HepG2 (cell line): ENCODE results near the gene PWP1. TPM values are rescaled to one million over a fixed set of nuclear protein-coding genes. Genes with fewer than 3 reads are reported as not detected.

Experiments used
- ATAC-seq: fragments of 200-7000 bp; cut with Tn5 transposase; 3 replicates; pipeline ENCODE4 v1.9.1; 2020; ENCODE audit warnings: mild to moderate bottlenecking, moderate library complexity
- BruUV-seq: library from RNA; stranded (reverse); fragments of 400-500 nt; replicated peaks from 2 replicates; lab custom pipeline; 2021; lab: Mats Ljungman, UMichigan
- CTCF ChIA-PET: fragments of 300-600 bp; formaldehyde crosslinking; extraction: SDS; loops from one replicate; lab custom pipeline; 2021; ENCODE audit warnings: low total read pairs, inconsistent platforms, low intra/inter-chr PET ratio; lab: Yijun Ruan, JAX
- POLR2A ChIA-PET: fragments of 350-600 bp; sonication (Branson Sonifier 250); formaldehyde crosslinking; loops from one replicate; lab custom pipeline; 2020; ENCODE audit warnings: antibody characterized with exemption, inconsistent platforms; lab: Yijun Ruan, JAX
- DNase-seq: peaks from one replicate; pipeline ENCODE4 v3.0.0-alpha.2; 2015; ENCODE audit warnings: low spot score
- FAIRE-seq: peaks from 3 replicates; lab custom pipeline; 2011; peaks lifted over from hg19 to GRCh38; lab: Jason Lieb, UNC
- H2AFZ ChIP-seq: one replicate; pipeline ENCODE4 v1.6.1; 2011; ENCODE audit warnings: low read length, inconsistent platforms
- H3K27ac ChIP-seq: fragments of 300-600 bp; 3 replicates; pipeline ENCODE4 v1.8.0; 2011; ENCODE audit warnings: mixed run types, mild to moderate bottlenecking, mixed read lengths, low read length, inconsistent platforms; ENCODE audit not compliant: insufficient read depth; ENCODE audit errors: extremely low read length
- H3K27me3 ChIP-seq, 2 experiments: fragments of 200-600 bp in 1 of 2; 2 replicates in 1 of 2; 3 replicates in 1 of 2; pipeline versions ENCODE4 v1.6.0 to v1.8.0; 2011; ENCODE audit warnings: low read length in 2 of 2, mild to moderate bottlenecking in 2 of 2, moderate library complexity in 2 of 2, inconsistent platforms in 1 of 2; ENCODE audit not compliant: insufficient read depth in 2 of 2, control insufficient read depth in 1 of 2
- H3K36me3 ChIP-seq, 2 experiments: fragments of 200-600 bp in 1 of 2; replicated peaks in 1 of 2; 2 replicates in 1 of 2; 3 replicates in 1 of 2; pipeline versions ENCODE4 v1.5.1 to v1.8.0; 2011; ENCODE audit warnings: low read length in 2 of 2, inconsistent platforms in 1 of 2; ENCODE audit not compliant: insufficient read depth in 2 of 2, control insufficient read depth in 1 of 2
- H3K4me1 ChIP-seq: 2 replicates; pipeline ENCODE4 v1.5.1; 2012; ENCODE audit warnings: low read length, inconsistent platforms; ENCODE audit not compliant: insufficient read depth
- H3K4me2 ChIP-seq: 2 replicates; pipeline ENCODE4 v1.6.0; 2011; ENCODE audit warnings: low read depth, low read length, inconsistent platforms
- H3K4me3 ChIP-seq, 3 experiments: fragments of 200-600 bp in 1 of 3; sonication (generic), shearing (Covaris generic) in 1 of 3; replicated peaks in 1 of 3; 2 replicates each; pipeline ENCODE4 v1.5.1; 2011 to 2016; ENCODE audit warnings: low read length in 3 of 3, inconsistent platforms in 2 of 3, low read depth in 2 of 3, mild to moderate bottlenecking in 2 of 3, control low read depth in 1 of 3, mixed read lengths in 1 of 3; ENCODE audit not compliant: insufficient read depth in 1 of 3
- H3K79me2 ChIP-seq: one replicate; pipeline ENCODE4 v1.6.1; 2011; ENCODE audit warnings: low read length, inconsistent platforms; ENCODE audit not compliant: insufficient read depth
- H3K9ac ChIP-seq: 2 replicates; pipeline ENCODE4 v1.6.0; 2011; ENCODE audit warnings: mild to moderate bottlenecking, low read depth, low read length, inconsistent platforms; ENCODE audit not compliant: insufficient read depth
- H3K9me3 ChIP-seq: 2 replicates; pipeline ENCODE4 v1.5.1; 2012; ENCODE audit warnings: mild to moderate bottlenecking, low read length
- H4K20me1 ChIP-seq: 2 replicates; pipeline ENCODE4 v1.6.0; 2011; ENCODE audit warnings: inconsistent platforms, mild to moderate bottlenecking, low read length, moderate library complexity; ENCODE audit not compliant: insufficient read depth
- BCL6 ChIP-seq: IDR thresholded peaks from 2 replicates; pipeline ENCODE4 v1.6.1; 2016; ENCODE audit warnings: missing genetic modification reagents, missing compliant biosample characterization
- BHLHE40 ChIP-seq: IDR thresholded peaks from 2 replicates; pipeline ENCODE4 v1.6.1; 2011; ENCODE audit warnings: low read length, improper control_type of control experiment
- CBX1 ChIP-seq: IDR thresholded peaks from one replicate; pipeline ENCODE4 v1.6.1; 2016; ENCODE audit warnings: antibody characterized with exemption, low read depth
- CEBPB ChIP-seq: IDR thresholded peaks from 2 replicates; pipeline ENCODE4 v1.6.1; 2011; ENCODE audit warnings: low read depth, low read length, improper control_type of control experiment, borderline replicate concordance
- FOXP1 ChIP-seq, 2 experiments: fragments of 450-650 bp in 1 of 2; IDR thresholded peaks; 2 replicates each; pipeline ENCODE4 v1.6.1; 2017 to 2018; ENCODE audit warnings: antibody characterized with exemption in 1 of 2
- GATAD1 ChIP-seq: IDR thresholded peaks from 2 replicates; pipeline ENCODE4 v1.6.1; 2016; ENCODE audit warnings: missing genetic modification reagents, missing compliant biosample characterization
- GATAD2A ChIP-seq: IDR thresholded peaks from 2 replicates; pipeline ENCODE4 v1.6.1; 2016
- KDM2A ChIP-seq: sonication (generic); formaldehyde crosslinking; IDR thresholded peaks from 2 replicates; pipeline ENCODE4 v1.4.0; 2020; ENCODE audit warnings: low read depth, missing genetic modification reagents, borderline replicate concordance
- KLF6 ChIP-seq: IDR thresholded peaks from 2 replicates; pipeline ENCODE4 v1.8.0; 2016; ENCODE audit warnings: missing biosample characterization, missing genetic modification reagents
- RAD21 ChIP-seq: fragments of 450-650 bp; formaldehyde crosslinking; IDR thresholded peaks from 2 replicates; pipeline ENCODE4 v1.5.0; 2020; ENCODE audit warnings: mild to moderate bottlenecking
- RARA ChIP-seq: IDR thresholded peaks from 2 replicates; pipeline ENCODE4 v1.6.1; 2016; ENCODE audit warnings: missing genetic modification reagents, missing compliant biosample characterization
- SOX6 ChIP-seq, 2 experiments: fragments of 450-650 bp in 1 of 2; sonication (generic) in 1 of 2; formaldehyde crosslinking in 1 of 2; IDR thresholded peaks; 2 replicates each; pipeline versions ENCODE4 v1.4.0 to v1.6.1; 2017 to 2020; ENCODE audit warnings: antibody characterized with exemption in 1 of 2, mild to moderate bottlenecking in 1 of 2, missing genetic modification reagents in 1 of 2
- THAP11 ChIP-seq: IDR thresholded peaks from 2 replicates; pipeline ENCODE4 v1.6.1; 2016; ENCODE audit warnings: missing biosample characterization, missing genetic modification reagents
- XBP1 ChIP-seq: sonication (generic); formaldehyde crosslinking; IDR thresholded peaks from 2 replicates; pipeline ENCODE4 v1.5.0; 2020; ENCODE audit warnings: missing genetic modification reagents
- XRCC5 ChIP-seq: fragments of 200-400 bp; formaldehyde crosslinking; optimal IDR thresholded peaks from 2 replicates; pipeline ENCODE3; 2017; ENCODE audit warnings: mild to moderate bottlenecking, low read length
- ZNF335 ChIP-seq: sonication (generic); formaldehyde crosslinking; IDR thresholded peaks from 2 replicates; pipeline ENCODE4 v1.4.0; 2020; ENCODE audit warnings: missing genetic modification reagents
- ZNF746 ChIP-seq: sonication (generic); formaldehyde crosslinking; IDR thresholded peaks from 2 replicates; pipeline ENCODE4 v1.8.0; 2022; ENCODE audit warnings: mild to moderate bottlenecking, missing genetic modification reagents
- ZNF788 ChIP-seq: sonication (generic); formaldehyde crosslinking; IDR thresholded peaks from 2 replicates; pipeline ENCODE4 v1.5.0; 2020; ENCODE audit warnings: mild to moderate bottlenecking, missing genetic modification reagents, borderline replicate concordance
- ZNF878 ChIP-seq: sonication (generic); formaldehyde crosslinking; IDR thresholded peaks from 2 replicates; pipeline ENCODE4 v1.8.1; 2023; ENCODE audit warnings: mild to moderate bottlenecking, missing genetic modification reagents, moderate library complexity
- WGBS: methylation state at CpG from one replicate; pipeline ENCODE4 v1.1.6; 2017; ENCODE audit warnings: low lambda C conversion rate; 5-methylcytosine and 5-hydroxymethylcytosine counted together
- in situ Hi-C: cut with HindIII; loops from 2 replicates; pipeline ENCODE4 v1.10.0; 2017; ENCODE audit warnings: low pct_unique_long_range_greater_than_20kb; ENCODE audit not compliant: extremely low pct_ligation_motif_present
- intact Hi-C: fragments of 100-400 bp; cut with micrococcal nuclease; formaldehyde crosslinking; loops from one replicate; pipeline ENCODE4 v1.10.0; 2022; ENCODE audit not compliant: unreplicated experiment
- polyA plus RNA-seq, 8 experiments: library from polyadenylated mRNA; depleted of rRNA in 3 of 8; stranded (reverse) in 7 of 8; unstranded in 1 of 8; fragments of >200 nt; fragmentation: Illumina TruSeq in 4 of 8; extraction: Trizol in 4 of 8; gene quantifications; 2 replicates each; pipeline versions ENCODE4 v1.2.1 to v1.2.3, GENCODE V29; 2011 to 2016; ENCODE audit warnings: low read depth in 4 of 8, missing spikeins in 1 of 8, mixed read lengths in 1 of 8; ENCODE audit not compliant: insufficient read depth in 1 of 8
- total RNA-seq, 5 experiments: library from RNA; depleted of rRNA; stranded (reverse); fragments of >200 nt; fragmentation: Illumina TruSeq; extraction: Trizol; gene quantifications; 2 replicates each; pipeline ENCODE4 v1.2.3, GENCODE V29; 2016; ENCODE audit warnings: low read depth in 1 of 5
- TF ChIP-seq, protein P1 (sequence below): sonication (generic); formaldehyde crosslinking; IDR thresholded peaks from 2 replicates; pipeline ENCODE4 v1.4.0; 2020; ENCODE audit warnings: missing genetic modification reagents, mild to moderate bottlenecking, borderline replicate concordance
- TF ChIP-seq, protein P2 (sequence below): sonication (generic); formaldehyde crosslinking; conservative IDR thresholded peaks from 2 replicates; pipeline ENCODE4 v1.4.0; 2020; ENCODE audit warnings: mild to moderate bottlenecking, missing genetic modification reagents, moderate library complexity

PWP1 gene
- total and polyA plus RNA-seq, 2 of the 13 experiments (the other 11 are each of a cell fraction or from before 2014, with no cell fraction given) = 65.9 to 70.2 TPM

DNA sequence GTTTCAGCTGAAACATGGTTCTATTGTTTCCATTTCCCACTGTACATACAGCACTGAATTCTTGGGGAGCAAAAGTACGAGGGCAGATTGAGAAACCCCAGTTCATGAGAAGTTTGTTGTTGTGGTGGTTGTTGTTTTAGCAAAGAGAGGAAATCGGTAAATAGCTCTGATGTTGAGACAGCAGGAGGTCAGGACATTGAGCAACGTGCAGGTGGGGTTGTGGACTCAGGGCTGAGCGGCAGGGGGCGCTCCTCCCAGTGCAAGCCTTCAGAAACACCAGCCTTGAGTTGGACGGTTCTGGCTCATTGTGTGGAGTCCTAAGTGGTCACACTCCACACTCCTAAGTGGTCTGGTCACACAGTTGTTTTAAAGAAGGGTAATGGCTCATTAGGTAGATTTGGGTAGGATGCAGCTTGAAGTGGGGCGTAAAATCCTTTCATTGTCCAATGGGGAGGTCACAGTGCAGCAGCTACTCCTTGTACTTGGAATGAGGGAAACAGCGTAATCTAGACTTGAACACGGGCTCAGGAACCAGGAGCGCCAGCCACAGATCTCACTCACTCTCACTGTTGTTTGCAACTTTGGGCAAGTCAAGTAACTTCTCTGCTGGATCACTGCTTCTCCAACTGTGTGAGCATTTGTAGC lies 14.5 kb upstream of the PWP1 start:
- no peaks in the 10 kb centered on the region for H3K79me2 ChIP-seq
- H3K4me2 ChIP-seq = peak overlapping the region; percentile 59
- no peaks in the 10 kb centered on the region for H3K9me3 ChIP-seq
- peak overlapping the region; percentile 73 for H2AFZ ChIP-seq
- no peaks in the 10 kb centered on the region for H4K20me1 ChIP-seq
- WGBS = 23% methylated on average over 10 of the region's 10 CpGs
- peak; percentile 39 for FAIRE-seq
- H3K9ac ChIP-seq = no peak overlapping the region
- intact Hi-C loops (no loop called here), in situ Hi-C loops (no loop called here)
- BruUV-seq = no TSS peak
- H3K4me1 ChIP-seq = peaks cover 15% of the 10 kb centered on the region
- peaks cover 1 to 22% of the 10 kb centered on the region in 2 experiments; a peak in 4 of 5 replicates for H3K27me3 ChIP-seq
- CTCF ChIA-PET = no interaction called here
- POLR2A ChIA-PET = interaction anchor here (1.0 to 1.5 kb wide), 2 partner anchors 11 to 14 kb away, joined by 4 to 16 read pairs; no protein-coding TSS in a partner anchor
- peak; percentile 33 for DNase-seq
- H3K4me3 ChIP-seq = peak overlapping the region in 1 of 3 experiments; percentile 9; a peak in 1 of 6 replicates
- no peak overlapping the region for H3K27ac ChIP-seq
- ATAC-seq = peak; percentile 90
- no peaks in the 10 kb centered on the region for H3K36me3 ChIP-seq
- TF ChIP-seq ZNF788 (peak; percentile 36; the same call in 1 of the 2 replicates), GATAD1 (CRISPR knock-in tag) (0 out of 2 replicates have a peak, but pooled peaks have one; percentile 10), KLF6 (CRISPR knock-in tag) (no peak), ZNF335 (CRISPR knock-in tag) (no peak), BCL6 (CRISPR knock-in tag) (peak; percentile 37; the same call in 1 of the 2 replicates), CBX1 (peak; percentile 33), ZNF878 (CRISPR knock-in tag) (no peak), RAD21 (0 out of 2 replicates have a peak, but pooled peaks have one; percentile 16), CEBPB (peak; percentile 93), GATAD2A (CRISPR knock-in tag) (peak; percentile 65; the same call in 1 of the 2 replicates), FOXP1 (IDR thresholded peaks at IDR 0.05) (peak; percentile 87), FOXP1 (CRISPR knock-in tag; IDR thresholded peaks at IDR 0.05) (peak; percentile 91), XRCC5 (peak; percentile 69), RARA (CRISPR knock-in tag) (peak; percentile 12; the same call in 1 of the 2 replicates), KDM2A (CRISPR knock-in tag) (0 out of 2 replicates have a peak, but pooled peaks have one; percentile 28), BHLHE40 (peak; percentile 5; the same call in 1 of the 2 replicates), XBP1 (CRISPR knock-in tag) (no peak), THAP11 (CRISPR knock-in tag) (peak; percentile 20; the same call in 1 of the 2 replicates), ZNF746 (CRISPR knock-in tag) (0 out of 2 replicates have a peak, but pooled peaks have one; percentile 33), SOX6 (IDR thresholded peaks at IDR 0.05) (no peak), SOX6 (CRISPR knock-in tag; IDR thresholded peaks at IDR 0.05) (peak; percentile 37; the same call in 1 of the 2 replicates)
- TF ChIP-seq, protein P1, sequence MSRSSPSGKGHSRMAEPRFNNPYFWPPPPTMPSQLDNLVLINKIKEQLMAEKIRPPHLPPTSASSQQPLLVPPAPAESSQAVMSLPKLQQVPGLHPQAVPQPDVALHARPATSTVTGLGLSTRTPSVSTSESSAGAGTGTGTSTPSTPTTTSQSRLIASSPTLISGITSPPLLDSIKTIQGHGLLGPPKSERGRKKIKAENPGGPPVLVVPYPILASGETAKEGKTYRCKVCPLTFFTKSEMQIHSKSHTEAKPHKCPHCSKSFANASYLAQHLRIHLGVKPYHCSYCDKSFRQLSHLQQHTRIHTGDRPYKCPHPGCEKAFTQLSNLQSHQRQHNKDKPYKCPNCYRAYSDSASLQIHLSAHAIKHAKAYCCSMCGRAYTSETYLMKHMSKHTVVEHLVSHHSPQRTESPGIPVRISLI = peak; percentile 46; the same call in 1 of the 2 replicates
- TF ChIP-seq, protein P2, sequence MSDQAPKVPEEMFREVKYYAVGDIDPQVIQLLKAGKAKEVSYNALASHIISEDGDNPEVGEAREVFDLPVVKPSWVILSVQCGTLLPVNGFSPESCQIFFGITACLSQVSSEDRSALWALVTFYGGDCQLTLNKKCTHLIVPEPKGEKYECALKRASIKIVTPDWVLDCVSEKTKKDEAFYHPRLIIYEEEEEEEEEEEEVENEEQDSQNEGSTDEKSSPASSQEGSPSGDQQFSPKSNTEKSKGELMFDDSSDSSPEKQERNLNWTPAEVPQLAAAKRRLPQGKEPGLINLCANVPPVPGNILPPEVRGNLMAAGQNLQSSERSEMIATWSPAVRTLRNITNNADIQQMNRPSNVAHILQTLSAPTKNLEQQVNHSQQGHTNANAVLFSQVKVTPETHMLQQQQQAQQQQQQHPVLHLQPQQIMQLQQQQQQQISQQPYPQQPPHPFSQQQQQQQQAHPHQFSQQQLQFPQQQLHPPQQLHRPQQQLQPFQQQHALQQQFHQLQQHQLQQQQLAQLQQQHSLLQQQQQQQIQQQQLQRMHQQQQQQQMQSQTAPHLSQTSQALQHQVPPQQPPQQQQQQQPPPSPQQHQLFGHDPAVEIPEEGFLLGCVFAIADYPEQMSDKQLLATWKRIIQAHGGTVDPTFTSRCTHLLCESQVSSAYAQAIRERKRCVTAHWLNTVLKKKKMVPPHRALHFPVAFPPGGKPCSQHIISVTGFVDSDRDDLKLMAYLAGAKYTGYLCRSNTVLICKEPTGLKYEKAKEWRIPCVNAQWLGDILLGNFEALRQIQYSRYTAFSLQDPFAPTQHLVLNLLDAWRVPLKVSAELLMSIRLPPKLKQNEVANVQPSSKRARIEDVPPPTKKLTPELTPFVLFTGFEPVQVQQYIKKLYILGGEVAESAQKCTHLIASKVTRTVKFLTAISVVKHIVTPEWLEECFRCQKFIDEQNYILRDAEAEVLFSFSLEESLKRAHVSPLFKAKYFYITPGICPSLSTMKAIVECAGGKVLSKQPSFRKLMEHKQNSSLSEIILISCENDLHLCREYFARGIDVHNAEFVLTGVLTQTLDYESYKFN (CRISPR knock-in tag) = peak; percentile 33
